B cell (primary cell): Measurements from ENCODE around the gene SPDYC.

Experiments
- EZH2 ChIP-seq: IDR thresholded peaks from 2 replicates; pipeline ENCODE4 v1.6.1; 2012; ENCODE audit warnings: borderline replicate concordance, low read depth, mild to moderate bottlenecking, moderate library complexity, low read length; ENCODE audit not compliant: insufficient read depth, poor library complexity, severe bottlenecking
- TF ChIP-seq, protein P1 (sequence below): fragments of 200-600 bp; IDR thresholded peaks from one replicate; pipeline ENCODE4 v1.8.0; 2022; ENCODE audit warnings: antibody characterized with exemption, mild to moderate bottlenecking

DNA sequence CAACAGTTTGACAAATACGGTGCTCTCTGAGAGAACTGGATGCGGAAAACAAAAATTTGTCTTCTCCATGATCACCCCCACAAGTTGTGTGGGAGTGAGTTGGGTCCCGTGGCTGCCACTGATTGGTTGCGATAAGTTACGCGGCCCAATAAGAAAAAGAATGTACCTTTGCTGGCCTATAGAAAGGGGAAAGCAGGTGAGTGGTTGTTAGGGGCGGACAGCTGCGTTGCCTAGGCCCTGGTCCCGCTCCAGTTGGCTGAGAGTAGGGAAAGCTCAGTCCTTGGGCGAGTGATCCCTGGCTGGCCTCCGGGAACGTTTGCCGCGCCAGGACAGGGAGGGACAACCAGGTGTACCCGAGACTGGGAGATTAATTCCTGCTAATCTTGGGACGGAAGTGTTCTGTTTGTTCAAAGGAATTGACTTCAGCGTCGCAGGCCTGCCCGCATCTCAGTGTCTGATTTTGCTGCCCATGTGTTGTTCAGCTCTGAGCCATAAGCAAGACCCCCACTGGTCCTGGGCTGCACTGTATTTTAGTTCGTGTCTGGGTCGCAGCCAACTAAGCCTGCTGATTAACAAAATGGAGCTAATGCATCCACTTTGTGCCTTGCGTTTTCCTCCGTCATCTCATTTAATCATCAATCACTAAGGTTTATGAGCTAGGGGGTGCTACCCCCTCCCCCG is 34.9 kb upstream of the SPDYC start:
- TF ChIP-seq, protein P1, sequence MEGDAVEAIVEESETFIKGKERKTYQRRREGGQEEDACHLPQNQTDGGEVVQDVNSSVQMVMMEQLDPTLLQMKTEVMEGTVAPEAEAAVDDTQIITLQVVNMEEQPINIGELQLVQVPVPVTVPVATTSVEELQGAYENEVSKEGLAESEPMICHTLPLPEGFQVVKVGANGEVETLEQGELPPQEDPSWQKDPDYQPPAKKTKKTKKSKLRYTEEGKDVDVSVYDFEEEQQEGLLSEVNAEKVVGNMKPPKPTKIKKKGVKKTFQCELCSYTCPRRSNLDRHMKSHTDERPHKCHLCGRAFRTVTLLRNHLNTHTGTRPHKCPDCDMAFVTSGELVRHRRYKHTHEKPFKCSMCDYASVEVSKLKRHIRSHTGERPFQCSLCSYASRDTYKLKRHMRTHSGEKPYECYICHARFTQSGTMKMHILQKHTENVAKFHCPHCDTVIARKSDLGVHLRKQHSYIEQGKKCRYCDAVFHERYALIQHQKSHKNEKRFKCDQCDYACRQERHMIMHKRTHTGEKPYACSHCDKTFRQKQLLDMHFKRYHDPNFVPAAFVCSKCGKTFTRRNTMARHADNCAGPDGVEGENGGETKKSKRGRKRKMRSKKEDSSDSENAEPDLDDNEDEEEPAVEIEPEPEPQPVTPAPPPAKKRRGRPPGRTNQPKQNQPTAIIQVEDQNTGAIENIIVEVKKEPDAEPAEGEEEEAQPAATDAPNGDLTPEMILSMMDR, result no peak
- TF ChIP-seq EZH2, result no peak
